ENCODE measurements around the gene KCNJ1. TPM values are rescaled to one million over a fixed set of nuclear protein-coding genes. Genes with fewer than 3 reads are reported as not detected.

KCNJ1 gene
- total RNA-seq, 2 donors from 2014 or later: 1.1 TPM; not detected in 1

- DNase-seq (ENCODE audit: low spot score) (no peak), ATAC-seq (ENCODE audit: insufficient number of reproducible peaks, low FRiP score, low read depth) (no peak)
- no peaks in the 10 kb centered on the region for H3K36me3 ChIP-seq
- no peaks in the 10 kb centered on the region for H3K9me3 ChIP-seq
- TF ChIP-seq CTCF (IDR thresholded peaks at IDR 0.05): no peak
- no peaks in the 10 kb centered on the region for H3K27me3 ChIP-seq (replicated peaks; ENCODE audit: insufficient read depth)
- H3K27ac ChIP-seq: no peak overlapping the region
- peaks cover 12 to 37% of the 10 kb centered on the region in 2 donors for H3K4me1 ChIP-seq (ENCODE audit: control insufficient read depth in 1 of 2, low read depth in 2 of 2)
- H3K4me3 ChIP-seq: no peak overlapping the region
Observed at GRCh38 chr11:128901653-128902514, 34.8 kb upstream of the KCNJ1 start.

- Histone ChIP-seq H3K27me3 (replicated peaks; ENCODE audit: insufficient read depth) (no peaks in the 10 kb centered on the region), H3K36me3 (no peaks in the 10 kb centered on the region), H3K4me1 (ENCODE audit: control insufficient read depth in 1 of 2, low read depth in 2 of 2) (peaks cover 12 to 47% of the 10 kb centered on the region in 2 donors), H3K9me3 (no peaks in the 10 kb centered on the region), H3K27ac (no peak overlapping the region), H3K4me3 (no peak overlapping the region)
- DNase-seq (ENCODE audit: low spot score) (no peak), ATAC-seq (ENCODE audit: insufficient number of reproducible peaks, low FRiP score, low read depth) (no peak)
- TF ChIP-seq CTCF (IDR thresholded peaks at IDR 0.05): no peak
Observed at GRCh38 chr11:128900468-128900867, 33.4 kb upstream of the KCNJ1 start.

- Histone ChIP-seq H3K27ac (no peak overlapping the region), H3K36me3 (no peaks in the 10 kb centered on the region), H3K9me3 (no peaks in the 10 kb centered on the region), H3K4me3 (no peak overlapping the region), H3K4me1 (ENCODE audit: control insufficient read depth in 1 of 2, low read depth in 2 of 2) (peaks cover 19 to 55% of the 10 kb centered on the region in 2 donors), H3K27me3 (replicated peaks; ENCODE audit: insufficient read depth) (no peaks in the 10 kb centered on the region)
- no peak for TF ChIP-seq CTCF (IDR thresholded peaks at IDR 0.05)
- no peak for DNase-seq (ENCODE audit: low spot score)
- ATAC-seq (ENCODE audit: insufficient number of reproducible peaks, low FRiP score, low read depth): no peak
Observed at GRCh38 chr11:128898580-128899344, 31.7 kb upstream of the KCNJ1 start.

GRCh38 chr11:128897826-128898225, 30.7 kb upstream of the KCNJ1 start:
- no peaks in the 10 kb centered on the region for H3K9me3 ChIP-seq
- ATAC-seq (ENCODE audit: insufficient number of reproducible peaks, low FRiP score, low read depth): no peak
- no peak for TF ChIP-seq CTCF (IDR thresholded peaks at IDR 0.05)
- H3K27me3 ChIP-seq (replicated peaks; ENCODE audit: insufficient read depth): no peaks in the 10 kb centered on the region
- H3K36me3 ChIP-seq: no peaks in the 10 kb centered on the region
- H3K4me3 ChIP-seq: no peak overlapping the region
- DNase-seq (ENCODE audit: low spot score): no peak
- H3K4me1 ChIP-seq (ENCODE audit: control insufficient read depth in 1 of 2, low read depth in 2 of 2): peaks cover 20 to 63% of the 10 kb centered on the region in 2 donors
- no peak overlapping the region for H3K27ac ChIP-seq

- H3K9me3 ChIP-seq: no peaks in the 10 kb centered on the region
- no peak overlapping the region for H3K27ac ChIP-seq
- no peak for TF ChIP-seq CTCF (IDR thresholded peaks at IDR 0.05)
- H3K4me1 ChIP-seq (ENCODE audit: control insufficient read depth in 1 of 2, low read depth in 2 of 2): peaks cover 20 to 67% of the 10 kb centered on the region in 2 donors
- H3K4me3 ChIP-seq: no peak overlapping the region
- ATAC-seq (ENCODE audit: insufficient number of reproducible peaks, low FRiP score, low read depth) (no peak), DNase-seq (ENCODE audit: low spot score) (no peak)
- no peaks in the 10 kb centered on the region for H3K27me3 ChIP-seq (replicated peaks; ENCODE audit: insufficient read depth)
- no peaks in the 10 kb centered on the region for H3K36me3 ChIP-seq
Observed at GRCh38 chr11:128896356-128896755, 29.3 kb upstream of the KCNJ1 start.

Measured in thoracic aorta (tissue), 2 donors.